CD1c-positive myeloid dendritic cell (primary cell): Measurements from ENCODE around the gene BARX1.
"Not testable (repeated sequence)": the region's sequence is repeated elsewhere in the genome, so short reads cannot be mapped to it uniquely, and the experiment has no call there.

ENCODE experiments used
- DNase-seq: peaks from one replicate; pipeline ENCODE4 v3.0.0-alpha.2; 2016; ENCODE audit errors: extremely low spot score

Gene BARX1

GRCh38 chr9:93951655-93952118 lies 3.5 kb downstream of the BARX1 start:
- no peak for DNase-seq

- DNase-seq = peak; percentile 24
Observed at GRCh38 chr9:93950619-93951601, 4.2 kb downstream of the BARX1 start.

GRCh38 chr9:93949694-93950449 lies 5.3 kb downstream of the BARX1 start:
- DNase-seq = peak; percentile 21

GRCh38 chr9:93949073-93949693 lies 6.0 kb downstream of the BARX1 start:
- no peak for DNase-seq

- DNase-seq = no peak
Observed at GRCh38 chr9:93948441-93949072, 6.6 kb downstream of the BARX1 start.

GRCh38 chr9:93947409-93948070 lies 7.6 kb downstream of the BARX1 start:
- DNase-seq = no peak

GRCh38 chr9:93946338-93946712 lies 8.8 kb downstream of the BARX1 start:
- no peak for DNase-seq

GRCh38 chr9:93945400-93946337 lies 9.5 kb downstream of the BARX1 start:
- peak; percentile 64 for DNase-seq

GRCh38 chr9:93944011-93944410 lies 11.1 kb downstream of the BARX1 start:
- no peak for DNase-seq

- no peak for DNase-seq
Observed at GRCh38 chr9:93942161-93942560, 13.0 kb downstream of the BARX1 start.

- DNase-seq = no peak
Observed at GRCh38 chr9:93941493-93941892, 13.7 kb downstream of the BARX1 start.

- DNase-seq = no peak
Observed at GRCh38 chr9:93940951-93941350, 14.2 kb downstream of the BARX1 start.

- not testable (repeated sequence) for DNase-seq
Observed at GRCh38 chr9:93939589-93939988, 15.6 kb downstream of the BARX1 start.

GRCh38 chr9:93937193-93937592 lies 18.0 kb downstream of the BARX1 start:
- DNase-seq = no peak

- DNase-seq = no peak
Observed at GRCh38 chr9:93931905-93932304, 23.2 kb downstream of the BARX1 start.

- no peak for DNase-seq
Observed at GRCh38 chr9:93930070-93930469, 25.1 kb downstream of the BARX1 start.

- DNase-seq = no peak
Observed at GRCh38 chr9:93929231-93929630, 25.9 kb downstream of the BARX1 start.

- DNase-seq = no peak
Observed at GRCh38 chr9:93922535-93922934, 32.6 kb downstream of the BARX1 start.

GRCh38 chr9:93920131-93920800 lies 34.9 kb downstream of the BARX1 start:
- no peak for DNase-seq
